EH (cell line): ENCODE data around the gene MLEC.
"Not testable (repeated sequence)": the region's sequence is repeated elsewhere in the genome, so short reads cannot be mapped to it uniquely, and the experiment has no call there.

Source experiments
- DNase-seq: peaks from one replicate; pipeline ENCODE4 v3.0.0-alpha.2; 2015; ENCODE audit warnings: low read depth

The MLEC gene

GRCh38 chr12:120662879-120663278, 24.1 kb upstream of the MLEC start:
- DNase-seq = no peak

- DNase-seq = no peak
Measured at GRCh38 chr12:120663741-120664140, 23.2 kb upstream of the MLEC start.

GRCh38 chr12:120666571-120667390, 20.2 kb upstream of the MLEC start:
- no peak for DNase-seq

- DNase-seq = no peak
Measured at GRCh38 chr12:120668091-120668867, 18.7 kb upstream of the MLEC start.

- DNase-seq = peak; percentile 36
Measured at GRCh38 chr12:120668868-120669840, 17.8 kb upstream of the MLEC start.

GRCh38 chr12:120670237-120670636, 16.7 kb upstream of the MLEC start:
- DNase-seq = not testable (repeated sequence)

- no peak for DNase-seq
Measured at GRCh38 chr12:120670667-120671066, 16.3 kb upstream of the MLEC start.

DNA sequence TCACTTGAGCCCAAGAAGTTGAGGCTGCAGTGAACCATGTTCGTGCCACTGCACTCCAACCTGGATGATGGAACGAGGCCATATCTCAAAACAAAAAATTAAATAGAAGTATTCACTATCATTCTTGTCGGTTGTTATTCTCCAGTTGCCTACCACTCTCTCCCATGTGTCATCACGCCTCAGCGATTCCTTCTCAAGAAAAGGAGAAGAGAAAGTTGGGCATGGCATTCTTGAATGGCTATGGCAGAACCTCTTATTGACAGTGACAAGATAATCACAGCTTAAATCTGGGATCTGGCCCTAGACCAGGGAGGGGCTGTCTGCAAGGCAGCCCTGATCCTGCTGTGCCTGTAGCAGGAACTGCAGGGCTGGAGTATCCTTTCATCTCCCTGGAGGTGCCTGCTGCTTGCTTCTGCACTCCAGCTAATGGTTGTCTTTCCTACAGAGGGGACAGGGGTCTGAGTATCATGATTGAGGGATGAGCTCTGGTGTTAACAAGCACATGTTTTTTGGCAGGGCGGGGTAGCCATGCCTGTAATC, 12.8 kb upstream of the MLEC start:
- DNase-seq = no peak

- DNase-seq = peak; percentile 50
Measured at GRCh38 chr12:120677765-120678473, 9.0 kb upstream of the MLEC start.

GRCh38 chr12:120678572-120678971, 8.4 kb upstream of the MLEC start:
- DNase-seq = peak; percentile 27

DNA sequence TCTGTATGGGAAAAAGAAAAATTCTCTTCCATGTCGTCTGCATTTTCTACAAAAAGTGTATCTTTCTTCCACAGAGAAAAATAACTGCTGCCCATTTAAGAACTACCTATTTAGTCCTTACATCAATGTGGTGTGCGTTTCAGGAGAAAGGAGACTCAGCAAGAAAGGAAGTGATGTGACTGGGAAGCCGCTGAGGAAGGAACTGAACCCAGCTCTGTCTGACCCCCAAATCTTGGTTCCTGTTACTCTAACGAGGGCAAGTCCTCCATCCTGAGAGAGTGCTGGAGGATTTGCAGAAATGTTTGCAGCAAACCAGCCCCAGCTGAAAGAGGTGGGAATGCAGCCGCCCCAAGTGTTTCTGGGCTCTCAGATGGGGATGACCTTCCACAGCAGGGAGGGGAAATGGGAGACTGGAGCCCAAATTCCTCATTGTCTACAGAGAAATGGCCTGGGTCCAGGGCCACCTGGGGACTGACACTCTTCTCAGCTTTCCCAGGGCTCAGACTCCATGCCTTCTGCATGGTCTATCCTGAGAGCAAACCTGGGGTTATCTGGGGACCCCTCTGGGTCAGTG, 6.7 kb upstream of the MLEC start:
- no peak for DNase-seq

DNA sequence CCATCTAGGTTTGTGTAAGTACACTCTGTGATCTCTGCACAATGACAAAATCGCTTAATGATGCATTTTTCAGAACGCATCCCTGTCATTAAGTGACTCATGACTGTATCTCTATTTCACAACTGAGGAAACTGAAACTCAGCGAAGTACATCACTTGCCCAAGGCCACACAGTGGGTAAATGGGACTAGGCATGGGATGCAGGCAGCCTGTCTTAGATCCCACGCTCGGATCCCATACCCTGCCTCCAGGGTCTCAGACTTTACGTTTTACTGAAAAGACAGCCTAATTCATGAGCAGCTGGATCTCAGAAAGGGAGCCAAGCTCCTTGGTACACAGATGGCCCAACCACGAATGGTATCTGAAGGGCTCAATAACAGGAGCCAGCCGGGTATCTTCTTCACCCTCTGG, 2.4 kb upstream of the MLEC start:
- peak; percentile 62 for DNase-seq

GRCh38 chr12:120685522-120685921, 1.4 kb upstream of the MLEC start:
- no peak for DNase-seq

DNA sequence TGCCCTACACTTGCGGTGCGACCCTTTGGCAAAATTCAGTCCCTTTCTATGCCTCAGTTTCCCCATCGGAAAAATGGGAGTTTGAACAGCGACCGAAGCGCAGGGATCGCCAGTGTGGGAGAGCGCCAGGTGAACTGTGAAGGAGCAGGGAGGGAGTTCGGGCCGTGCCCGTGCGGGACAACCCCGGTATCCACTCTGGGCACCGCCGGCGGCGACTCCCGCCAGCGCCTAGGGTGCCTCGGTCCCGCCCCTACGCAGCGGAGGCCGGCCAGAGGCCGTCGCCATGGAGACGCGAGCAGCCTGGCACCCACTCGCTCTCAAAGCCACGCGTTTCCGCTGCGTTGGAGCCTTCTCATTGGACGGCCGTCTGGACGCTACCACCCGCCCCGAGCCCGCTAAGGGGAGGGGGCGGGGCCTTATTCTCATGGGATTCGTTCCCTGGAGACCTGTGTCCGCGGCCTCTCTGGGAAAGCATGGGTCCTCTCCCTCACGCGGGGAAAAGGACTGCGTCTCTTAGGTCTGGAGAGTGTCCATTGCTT, 729 bp upstream of the MLEC start:
- DNase-seq = peak; percentile 99

- DNase-seq = peak; percentile 38
Measured at GRCh38 chr12:120687578-120688289, 785 bp downstream of the MLEC start.

GRCh38 chr12:120688527-120689071, 1.6 kb downstream of the MLEC start:
- peak; percentile 56 for DNase-seq

- DNase-seq = no peak
Measured at GRCh38 chr12:120689397-120690082, 2.6 kb downstream of the MLEC start.

DNA sequence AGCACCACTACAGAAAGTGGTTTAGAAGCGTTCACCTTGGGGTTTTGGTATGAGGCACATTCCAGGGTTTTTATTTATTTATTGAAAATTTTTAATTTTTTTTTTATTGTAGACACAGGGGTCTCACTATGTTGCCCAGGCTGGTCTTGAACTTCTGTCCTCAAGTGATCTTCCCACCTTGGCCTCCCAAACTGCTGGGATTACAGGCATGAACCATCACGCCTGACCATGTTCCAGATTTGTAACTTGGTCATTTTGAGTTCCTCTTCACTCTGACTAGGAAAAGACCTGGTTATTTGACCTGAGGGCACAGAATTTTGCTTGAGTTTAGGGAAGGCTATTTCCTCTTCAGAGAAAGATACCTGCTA, 3.1 kb downstream of the MLEC start:
- DNase-seq = no peak

DNA sequence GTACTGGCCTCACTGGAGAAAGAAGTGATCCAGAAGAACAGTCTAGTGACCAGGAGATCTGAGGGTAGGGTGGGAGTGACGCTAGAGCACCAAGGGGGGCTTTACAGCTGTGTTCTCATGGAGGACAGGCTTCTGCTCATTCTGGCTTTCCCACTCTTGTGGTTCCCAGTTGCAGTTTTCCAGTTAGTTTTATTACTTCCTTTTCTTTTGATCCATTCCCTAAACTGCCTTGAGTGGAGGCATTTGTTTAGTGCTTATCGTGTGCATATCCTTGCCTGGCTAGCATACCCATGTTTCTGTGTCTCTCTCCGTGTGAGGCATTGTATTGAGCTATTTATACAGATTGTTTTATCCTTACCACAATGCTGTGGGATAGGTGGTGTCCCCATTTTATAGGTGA, 4.0 kb downstream of the MLEC start:
- no peak for DNase-seq
